Measurements from ENCODE around the gene RALGPS1.
"Not testable (repeated sequence)": the region's sequence is repeated elsewhere in the genome, so short reads cannot be mapped to it uniquely, and the experiment has no call there.

Gene RALGPS1

DNA sequence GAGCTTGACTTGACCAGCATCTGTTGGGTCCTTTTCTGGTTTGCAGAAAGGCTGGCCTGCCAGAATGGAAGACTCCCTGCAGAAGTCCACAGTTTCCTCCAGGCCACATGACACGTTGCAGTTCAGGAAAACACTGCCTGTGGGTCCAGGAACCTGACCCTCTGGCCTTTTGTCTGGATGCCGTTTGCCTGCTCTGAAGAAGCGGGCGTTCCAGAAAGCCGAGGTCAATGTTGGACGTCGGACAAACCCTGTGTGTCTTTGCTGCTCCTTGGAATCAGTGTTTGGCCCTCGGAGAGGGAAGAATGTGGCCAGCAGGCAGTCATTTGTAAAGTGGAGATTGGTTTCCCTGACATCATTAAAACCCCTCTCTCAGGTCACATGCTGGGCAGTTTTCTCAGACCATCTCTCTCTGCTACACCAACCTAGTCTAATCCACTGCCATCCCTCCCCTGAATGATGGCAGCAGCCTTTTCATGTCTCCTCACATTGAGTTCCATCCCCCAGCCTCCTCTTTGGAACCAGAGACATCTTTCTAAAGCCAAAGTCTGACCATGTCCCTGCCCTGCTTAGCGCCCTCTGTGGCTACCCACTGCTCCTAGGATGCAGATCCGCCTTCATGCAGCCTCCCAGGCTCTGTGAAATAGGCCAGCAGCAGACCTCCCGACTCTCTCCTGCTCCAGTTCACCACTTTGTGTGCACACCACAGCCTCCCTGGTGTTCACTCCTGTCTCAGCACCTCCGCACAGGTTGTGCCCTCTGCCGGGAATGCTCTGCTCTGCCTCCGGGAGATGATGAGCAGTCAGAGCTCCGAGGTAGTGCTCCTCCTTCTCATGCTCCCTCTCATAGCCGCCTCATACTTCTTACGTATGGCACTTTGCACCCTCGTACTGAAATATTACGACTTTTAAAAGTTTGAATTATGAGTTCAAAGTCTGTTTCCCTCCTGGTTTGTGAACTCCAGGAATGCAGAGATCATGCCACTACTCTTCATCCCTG lies 75.6 kb downstream of the RALGPS1 start:
- peak in 9 of 14 donors; percentile 10 to 72 (median 41) for DNase-seq

DNA sequence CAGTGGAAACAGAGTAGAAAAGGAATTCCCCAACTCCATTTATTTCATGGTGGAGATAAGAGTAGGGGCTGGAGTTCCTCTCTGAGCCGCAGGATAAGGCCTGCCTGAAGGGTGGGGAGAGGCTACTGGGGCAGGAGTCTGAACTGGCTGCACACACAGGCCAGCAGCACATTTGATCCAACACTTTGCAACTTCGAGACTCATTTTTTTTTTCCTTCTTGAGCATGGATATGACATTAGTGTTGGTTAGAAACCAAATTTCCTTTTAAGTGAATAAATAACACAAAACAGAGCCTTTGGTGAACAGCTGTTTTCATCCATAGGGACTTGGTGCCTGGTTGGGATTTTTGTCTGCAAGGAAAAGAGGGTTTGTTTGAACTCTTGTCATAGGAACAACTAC lies 76.6 kb downstream of the RALGPS1 start:
- no peak for DNase-seq

DNA sequence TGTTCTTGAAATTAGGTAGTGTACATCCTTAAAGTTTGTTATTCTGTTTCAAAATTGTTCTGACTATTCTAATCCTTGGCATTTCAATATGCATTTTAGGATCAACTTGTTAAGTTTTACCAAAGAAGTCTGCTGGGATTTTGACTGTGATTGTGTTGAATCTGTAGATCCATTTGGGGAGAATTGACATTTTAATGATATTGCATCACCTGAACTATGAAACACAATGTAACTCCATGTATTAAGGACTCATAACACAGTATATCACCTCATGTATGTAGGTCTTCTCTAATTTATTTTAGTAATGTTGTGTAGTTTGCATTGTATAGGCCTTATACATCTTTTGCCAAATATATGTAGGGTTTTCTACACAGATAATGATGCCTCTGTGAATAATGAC lies 77.8 kb downstream of the RALGPS1 start:
- DNase-seq: no peak

- DNase-seq: no peak
Observed at GRCh38 chr9:126999315-127000068, 84.9 kb downstream of the RALGPS1 start.

DNA sequence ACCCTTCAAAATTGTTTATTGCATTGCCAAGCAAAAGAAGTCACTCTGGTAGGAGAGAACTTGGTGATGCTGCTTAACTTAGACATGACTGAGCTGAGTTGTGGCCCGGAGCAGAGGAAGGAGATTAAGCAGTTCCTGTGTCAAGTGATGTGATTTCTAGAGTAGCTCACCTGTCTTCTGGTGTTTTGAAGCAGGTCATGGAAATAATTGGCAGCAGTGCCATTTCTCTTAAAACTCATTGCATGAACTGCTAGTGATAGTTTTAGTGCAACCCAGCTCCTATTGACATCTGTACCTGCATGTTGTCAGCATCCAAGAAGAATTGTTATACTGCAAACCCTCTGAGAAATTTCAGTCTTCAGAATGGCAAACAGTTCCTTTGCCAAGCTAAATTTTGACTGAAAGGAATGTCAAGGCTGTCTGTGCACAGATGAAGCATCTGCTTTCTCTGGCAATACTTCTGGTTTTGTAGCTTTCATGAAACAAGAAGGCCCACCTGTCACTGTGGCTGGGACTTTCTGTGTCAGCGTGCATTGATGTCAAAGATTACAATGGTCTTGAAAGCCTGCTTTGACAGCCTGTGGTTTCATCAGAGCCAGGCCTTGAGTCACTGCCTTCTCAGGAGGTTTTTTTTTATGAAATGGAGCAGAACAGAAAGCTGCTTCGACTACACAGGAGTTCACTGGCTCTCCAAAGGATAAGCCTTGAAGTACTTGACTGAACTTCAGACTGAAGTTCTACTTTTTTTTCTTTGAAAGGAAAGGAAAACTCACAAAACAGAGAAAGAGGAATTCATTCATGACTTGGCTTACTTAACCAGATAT lies 90.6 kb downstream of the RALGPS1 start:
- DNase-seq: peak in 1 of 14 donors; percentile 88

GRCh38 chr9:127005770-127006314 lies 91.3 kb downstream of the RALGPS1 start:
- DNase-seq: no peak

- no peak for DNase-seq
Observed at GRCh38 chr9:127007638-127008037, 93.1 kb downstream of the RALGPS1 start.

DNA sequence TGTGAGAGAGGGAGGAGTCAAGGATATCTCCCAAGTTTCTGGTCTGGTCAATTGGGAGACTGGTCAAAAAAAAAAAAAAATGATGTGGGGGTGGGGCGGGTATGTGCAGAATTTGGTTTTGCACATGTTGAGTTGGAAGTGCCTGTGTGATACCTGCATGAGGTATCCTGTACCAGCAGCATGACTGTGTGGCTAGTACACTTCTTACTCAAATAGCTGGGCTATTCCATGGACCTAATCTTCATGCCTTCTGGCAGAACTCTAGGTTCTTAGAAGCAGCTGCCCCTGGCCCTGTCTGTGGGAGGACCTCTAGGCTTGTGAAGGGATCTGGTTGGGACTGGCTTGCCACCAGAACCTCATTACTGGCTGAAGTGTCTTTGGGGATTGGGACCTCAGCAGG lies 93.5 kb downstream of the RALGPS1 start:
- DNase-seq: no peak

DNA sequence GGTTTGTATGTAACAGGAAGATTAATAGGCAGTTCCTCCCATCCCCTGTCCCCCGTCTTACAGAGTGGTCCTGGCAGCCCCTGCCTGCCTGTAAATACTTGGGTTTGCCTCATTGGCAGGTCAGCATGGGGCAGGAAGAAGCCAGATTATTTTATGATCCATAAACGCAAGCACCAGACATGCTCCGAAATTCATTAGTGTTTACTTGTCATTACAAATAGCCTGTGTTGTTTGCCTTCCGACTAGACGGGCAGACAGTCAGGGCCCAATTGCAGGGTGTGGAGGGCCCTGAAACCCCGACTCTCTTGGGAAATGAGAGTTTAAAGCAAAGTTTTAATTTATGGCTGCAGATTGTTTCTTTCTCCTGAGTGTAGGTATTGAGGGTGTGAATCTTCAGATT lies 97.2 kb downstream of the RALGPS1 start:
- no peak for DNase-seq

DNA sequence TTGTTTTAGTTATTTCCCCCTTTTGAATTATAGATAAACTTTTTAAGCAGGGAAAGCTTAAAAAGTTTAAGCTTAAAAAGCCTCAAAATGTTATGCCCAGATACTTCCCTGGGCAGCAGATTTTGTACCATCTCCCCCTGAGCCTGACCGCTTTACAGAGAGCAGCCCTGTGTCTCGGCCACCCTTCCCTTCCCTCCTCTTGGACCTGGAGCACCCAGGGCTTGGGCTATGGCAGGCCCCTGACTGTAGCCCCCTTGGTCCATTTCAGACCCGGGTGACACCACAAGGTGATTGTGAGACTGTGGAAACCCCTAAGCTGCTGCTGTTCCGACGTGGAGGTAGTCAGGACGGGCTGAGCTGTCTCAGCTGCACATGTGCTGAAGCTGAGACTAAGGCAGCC lies 97.7 kb downstream of the RALGPS1 start:
- no peak for DNase-seq

- DNase-seq: no peak
Observed at GRCh38 chr9:127013597-127013996, 99.0 kb downstream of the RALGPS1 start.

GRCh38 chr9:127014216-127014909 lies 99.8 kb downstream of the RALGPS1 start:
- peak in 1 of 14 donors; percentile 21 for DNase-seq

DNA sequence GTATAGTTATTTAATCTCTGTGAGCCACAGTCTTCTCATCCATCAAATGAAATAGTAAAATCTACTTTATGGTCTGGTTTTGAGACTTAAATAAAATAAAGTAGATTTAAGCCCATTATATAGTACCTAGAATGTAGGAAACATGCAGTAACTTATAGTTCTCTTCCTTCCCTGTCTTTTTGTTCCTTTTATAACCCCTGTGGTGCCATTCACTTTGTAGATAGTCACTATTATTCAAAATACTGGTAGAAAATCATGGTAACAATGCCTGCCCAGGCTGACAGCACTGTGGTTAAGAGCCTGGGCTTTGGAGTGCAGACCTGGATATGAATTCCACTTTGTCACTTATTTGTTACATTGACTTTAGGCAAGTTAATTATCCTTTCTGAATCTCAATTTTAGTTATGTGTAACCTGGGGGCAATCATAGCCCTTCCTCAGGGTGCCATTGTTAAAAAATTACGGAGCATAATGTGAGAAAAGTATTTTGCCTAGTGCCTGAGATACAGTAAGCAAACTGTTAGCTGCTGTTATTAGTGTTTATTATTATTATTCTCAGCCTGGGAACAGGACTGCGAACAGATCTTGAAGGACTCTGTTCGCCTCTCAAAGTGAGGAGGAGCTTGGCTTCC lies 100.4 kb downstream of the RALGPS1 start:
- no peak for DNase-seq

- peak in 1 of 14 donors; percentile 73 for DNase-seq
Observed at GRCh38 chr9:127015921-127016512, 101.4 kb downstream of the RALGPS1 start.

DNA sequence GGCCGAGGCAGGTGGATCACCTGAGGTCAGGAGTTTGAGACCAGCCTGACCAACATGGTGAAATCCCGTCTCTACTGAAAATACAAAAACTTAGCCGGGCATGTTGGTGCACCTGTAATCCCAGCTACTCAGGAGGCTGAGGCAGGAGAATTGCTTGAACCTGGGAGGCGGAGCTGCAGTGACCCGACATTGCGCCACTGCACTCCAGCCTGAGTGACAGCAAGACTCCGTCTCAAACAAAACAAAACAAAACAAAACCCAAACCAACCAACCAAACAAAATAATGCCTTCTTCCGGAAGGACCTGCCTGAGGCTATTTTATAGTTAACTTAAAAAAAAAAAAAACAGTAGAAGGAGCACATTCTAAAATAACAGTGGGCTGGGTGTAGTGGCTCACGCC lies 103.4 kb downstream of the RALGPS1 start:
- DNase-seq: not testable (repeated sequence)

- no peak for DNase-seq
Observed at GRCh38 chr9:127018935-127019334, 104.4 kb downstream of the RALGPS1 start.

DNA sequence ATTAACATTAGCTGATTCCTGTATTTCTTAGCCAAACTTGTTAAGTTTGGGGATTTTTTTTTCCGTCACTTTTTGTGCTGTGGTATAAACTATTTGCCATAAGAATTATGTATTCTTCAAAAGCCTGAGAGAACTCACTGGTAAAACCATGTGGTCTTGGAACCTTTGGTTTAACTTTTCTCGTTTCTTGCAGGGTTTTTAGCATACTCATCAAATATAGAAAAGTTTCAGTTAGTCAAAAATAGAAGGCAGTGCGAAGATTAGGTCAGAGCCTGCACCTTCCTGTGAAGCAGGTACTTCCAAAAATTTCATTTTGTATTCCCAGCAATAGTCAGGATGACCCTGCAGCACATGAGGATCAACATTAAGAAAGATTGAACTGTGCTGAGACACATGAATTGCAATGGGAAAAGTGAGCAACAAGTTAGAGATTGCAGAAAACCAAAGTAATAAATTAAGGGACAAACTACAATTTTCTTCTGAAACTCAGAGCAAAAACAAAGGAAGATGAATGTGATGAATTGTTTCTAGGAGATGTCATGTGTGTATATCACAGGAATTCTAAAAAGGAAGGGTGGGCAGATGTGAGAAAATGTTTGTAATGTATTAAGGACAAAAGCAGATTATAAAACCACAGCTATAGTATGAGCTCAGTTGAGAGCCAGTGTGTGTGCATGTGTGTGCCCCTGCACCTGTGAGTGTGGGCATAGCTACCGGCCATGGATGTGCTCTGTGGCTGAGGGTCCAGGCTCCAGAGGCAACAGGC lies 105.6 kb downstream of the RALGPS1 start:
- DNase-seq: no peak

- no peak for DNase-seq
Observed at GRCh38 chr9:127020802-127021078, 106.2 kb downstream of the RALGPS1 start.

GRCh38 chr9:127021664-127022363 lies 107.2 kb downstream of the RALGPS1 start:
- peak in 12 of 14 donors; percentile 37 to 87 (median 66) for DNase-seq

Data from C1 segment of cervical spinal cord (tissue), 14 donors.